K562 (cell line): ENCODE measurements around the gene HSPA14. TPM values are rescaled to one million over a fixed set of nuclear protein-coding genes. Genes with fewer than 3 reads are reported as not detected.

Experiments used
- ATAC-seq: fragments of 200-7000 bp; cut with Tn5 transposase; 3 replicates; pipeline ENCODE4 v1.9.1; 2020; ENCODE audit warnings: moderate library complexity
- BruUV-seq: library from RNA; stranded (reverse); fragments of 400-500 nt; replicated peaks from 2 replicates; lab custom pipeline; 2021; lab: Mats Ljungman, UMichigan
- CTCF ChIA-PET: fragments of 300-600 bp; formaldehyde crosslinking; extraction: SDS; loops from one replicate; lab custom pipeline; 2021; ENCODE audit warnings: low intra/inter-chr PET ratio; lab: Yijun Ruan, JAX
- POLR2A ChIA-PET: fragments of 300-600, 350-650 bp; sonication (Branson Sonifier 250); formaldehyde crosslinking; extraction: SDS; loops from one replicate; lab custom pipeline; 2021; ENCODE audit warnings: antibody characterized with exemption, inconsistent platforms; lab: Yijun Ruan, JAX
- DNase-seq, 4 experiments: peaks; one replicate each; pipeline versions ENCODE4 v3.0.0 to v3.0.0-alpha.2; 2011 to 2018; ENCODE audit warnings: low spot score in 3 of 4, mixed read lengths in 3 of 4; ENCODE audit errors: extremely low read depth in 1 of 4
- FAIRE-seq: peaks from 2 replicates; lab custom pipeline; 2011; peaks lifted over from hg19 to GRCh38; lab: Jason Lieb, UNC
- H2AFZ ChIP-seq: 2 replicates; pipeline ENCODE4 v1.6.0; 2011; ENCODE audit warnings: low read depth, low read length, control low read depth, inconsistent platforms
- H3K27ac ChIP-seq: fragments of 200-600 bp; 3 replicates; pipeline ENCODE4 v1.8.0; 2011; ENCODE audit warnings: low read depth, mild to moderate bottlenecking, control low read depth, inconsistent platforms, low read length, moderate library complexity, mixed read lengths; ENCODE audit errors: extremely low read depth
- H3K27me3 ChIP-seq, 2 experiments: fragments of 300-600 bp in 1 of 2; 2 replicates in 1 of 2; 3 replicates in 1 of 2; pipeline versions ENCODE4 v1.6.0 to v1.8.0; 2011; ENCODE audit warnings: inconsistent platforms in 2 of 2, low read length in 2 of 2, mild to moderate bottlenecking in 1 of 2, mixed read lengths in 1 of 2, moderate library complexity in 1 of 2; ENCODE audit not compliant: control insufficient read depth in 2 of 2, insufficient read depth in 2 of 2
- H3K36me3 ChIP-seq: fragments of 300-600 bp; 3 replicates; pipeline ENCODE4 v1.8.0; 2011; ENCODE audit warnings: mild to moderate bottlenecking, low read length, inconsistent platforms; ENCODE audit not compliant: control insufficient read depth, insufficient read depth
- H3K4me1 ChIP-seq, 2 experiments: fragments of 200-600 bp in 1 of 2; replicated peaks in 1 of 2; 2 replicates in 1 of 2; 3 replicates in 1 of 2; pipeline versions ENCODE4 v1.5.1 to v1.8.0; 2011; ENCODE audit warnings: inconsistent platforms in 2 of 2, low read length in 2 of 2, mild to moderate bottlenecking in 1 of 2, mixed read lengths in 1 of 2, moderate library complexity in 1 of 2; ENCODE audit not compliant: control insufficient read depth in 2 of 2, insufficient read depth in 2 of 2
- H3K4me2 ChIP-seq: 2 replicates; pipeline ENCODE4 v1.6.1; 2011; ENCODE audit warnings: low read length, control low read depth, inconsistent platforms, mixed read lengths; ENCODE audit not compliant: insufficient read depth
- H3K4me3 ChIP-seq: fragments of 200-600 bp; sonication (generic), shearing (Covaris generic); 2 replicates; pipeline ENCODE4 v1.5.1; 2016; ENCODE audit warnings: control low read depth, inconsistent platforms
- H3K79me2 ChIP-seq: fragments of 200-600 bp; 3 replicates; pipeline ENCODE4 v1.8.0; 2011; ENCODE audit warnings: low read length, inconsistent platforms; ENCODE audit not compliant: control insufficient read depth, insufficient read depth
- H3K9ac ChIP-seq, 2 experiments: 2 replicates each; pipeline versions ENCODE4 v1.6.0 to v1.6.1; 2011; ENCODE audit warnings: low read depth in 2 of 2, low read length in 2 of 2, control low read depth in 1 of 2, inconsistent platforms in 1 of 2, mild to moderate bottlenecking in 1 of 2, mixed read lengths in 1 of 2; ENCODE audit not compliant: insufficient read depth in 1 of 2
- H3K9me1 ChIP-seq: one replicate; pipeline ENCODE4 v1.6.0; 2011; ENCODE audit warnings: inconsistent platforms, mild to moderate bottlenecking, low read length, moderate library complexity; ENCODE audit not compliant: control insufficient read depth, insufficient read depth
- H3K9me3 ChIP-seq: replicated peaks from 2 replicates; pipeline ENCODE4 v1.5.1; 2011; ENCODE audit warnings: low read depth, low read length, inconsistent platforms; ENCODE audit not compliant: control insufficient read depth, insufficient read depth
- H4K20me1 ChIP-seq: replicated peaks from 2 replicates; pipeline ENCODE4 v1.6.1; 2011; ENCODE audit warnings: low read length, inconsistent platforms, mixed read lengths; ENCODE audit not compliant: control insufficient read depth, insufficient read depth
- BRD4 ChIP-seq: fragments of 200-600 bp; sonication (generic); IDR thresholded peaks from 2 replicates; pipeline ENCODE4 v1.6.1; 2017; ENCODE audit warnings: inconsistent platforms
- GATAD2B ChIP-seq: fragments of 450-650 bp; IDR thresholded peaks from 2 replicates; pipeline ENCODE4 v1.6.1; 2017; ENCODE audit warnings: mild to moderate bottlenecking, borderline replicate concordance
- LARP7 ChIP-seq: fragments of 450-650 bp; IDR thresholded peaks from 2 replicates; pipeline ENCODE4 v1.6.1; 2016
- NR2C2 ChIP-seq, 2 experiments: fragments of 200-800 bp in 1 of 2; sonication (Bioruptor generic) in 1 of 2; sonication (generic) in 1 of 2; formaldehyde crosslinking in 1 of 2; IDR thresholded peaks; 2 replicates each; pipeline versions ENCODE4 v1.6.1 to v1.8.0; 2016 to 2022; ENCODE audit warnings: mild to moderate bottlenecking in 1 of 2, missing compliant biosample characterization in 1 of 2, missing genetic modification characterization in 1 of 2, missing genetic modification reagents in 1 of 2
- SP1 ChIP-seq: sonication (generic); formaldehyde crosslinking; IDR thresholded peaks from 2 replicates; pipeline ENCODE4 v1.8.1; 2022; ENCODE audit warnings: mild to moderate bottlenecking, missing genetic modification reagents
- STAG1 ChIP-seq: sonication (generic); formaldehyde crosslinking; IDR thresholded peaks from 2 replicates; pipeline ENCODE4 v1.5.0; 2020; ENCODE audit warnings: missing genetic modification reagents, borderline replicate concordance
- TEAD1 ChIP-seq, 2 experiments: fragments of 450-650 bp in 1 of 2; sonication (generic) in 1 of 2; formaldehyde crosslinking; IDR thresholded peaks; 2 replicates each; pipeline versions ENCODE4 v1.4.0 to v1.8.0; 2020 to 2022; ENCODE audit warnings: mild to moderate bottlenecking in 2 of 2, missing genetic modification reagents in 1 of 2
- ZNF644 ChIP-seq: fragments of 200-800 bp; sonication (Bioruptor generic); IDR thresholded peaks from 2 replicates; pipeline ENCODE4 v1.6.1; 2016; ENCODE audit warnings: low read depth, missing genetic modification characterization, missing compliant biosample characterization
- WGBS: fragments of 100-300 bp; shearing (Covaris generic); methylation state at CpG from one replicate; pipeline ENCODE4 v1.1.6; 2016; ENCODE audit warnings: low coverage, mixed read lengths; ENCODE audit not compliant: insufficient coverage; ENCODE audit errors: missing lambda C conversion rate; 5-methylcytosine and 5-hydroxymethylcytosine counted together
- in situ Hi-C: fragments of 300-500 bp; cut with MboI; formaldehyde crosslinking; loops from 4 replicates; pipeline ENCODE4 v1.15.0; 2018; ENCODE audit warnings: inconsistent platforms, mixed read lengths
- intact Hi-C: fragments of 100-400 bp; cut with micrococcal nuclease; formaldehyde crosslinking; loops from 2 replicates; pipeline ENCODE4 v1.14.2; 2022
- polyA plus RNA-seq, 8 experiments: library from polyadenylated mRNA; depleted of rRNA in 4 of 8; stranded (reverse) in 5 of 8; unstranded in 3 of 8; fragments of >200 nt; fragmentation: Nextera tagmentation in 2 of 8; fragmentation: Illumina TruSeq in 1 of 8; extraction: Ambion mirVana in 2 of 8; extraction: Trizol in 1 of 8; gene quantifications; 2 replicates each; pipeline versions ENCODE4 v1.2.1 to v1.2.3, GENCODE V29; 2011 to 2014; ENCODE audit warnings: inconsistent platforms in 1 of 8, missing spikeins in 1 of 8
- total RNA-seq, 7 experiments: library from RNA; depleted of rRNA in 6 of 7; stranded (reverse); fragments of >200 nt in 6 of 7; fragmentation: Illumina TruSeq in 2 of 7; extraction: Trizol in 2 of 7; gene quantifications; 2 replicates each; pipeline versions ENCODE4 v1.2.1 to v1.2.3, GENCODE V29; 2011 to 2021; ENCODE audit warnings: low replicate concordance in 1 of 7
- TF ChIP-seq, protein P1 (sequence below): fragments of 450-650 bp; IDR thresholded peaks from 2 replicates; pipeline ENCODE4 v1.6.1; 2016; ENCODE audit warnings: antibody characterized with exemption
- TF ChIP-seq, protein P2 (sequence below): fragments of 200-600 bp; sonication (generic); IDR thresholded peaks from one replicate; pipeline ENCODE4 v1.6.1; 2012; ENCODE audit warnings: mild to moderate bottlenecking, low read depth, low read length, inconsistent platforms

HSPA14 gene
- total and polyA plus RNA-seq, 9 of the 15 experiments (the other 6 are each of a cell fraction or from before 2014, with no cell fraction given), result 41.9 to 75.0 (median 63.2) TPM

DNA sequence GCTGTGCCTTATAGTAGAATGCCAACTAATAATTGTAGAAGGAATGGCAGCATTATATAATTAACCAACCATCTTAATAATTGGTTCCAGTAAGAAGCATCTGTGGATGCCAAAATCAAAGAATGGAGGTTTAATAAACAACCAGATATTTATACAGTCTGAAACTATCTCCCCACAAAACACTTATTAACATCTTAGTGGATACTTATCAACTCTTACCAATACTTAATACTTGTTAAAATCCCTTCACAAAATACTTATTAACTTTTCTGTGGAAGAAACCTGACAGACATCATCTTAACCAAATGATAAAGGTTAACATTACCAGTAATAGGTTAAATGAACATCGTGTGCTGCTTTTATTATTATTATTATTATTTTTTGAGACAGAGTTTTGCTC lies 34.3 kb upstream of the HSPA14 start:
- POLR2A ChIA-PET, result no interaction called here
- in situ Hi-C loops, result no loop called here
- no peak for TF ChIP-seq TEAD1 (CRISPR knock-in tag; IDR thresholded peaks at IDR 0.05)
- no peak for TF ChIP-seq ZNF644 (tag)
- TF ChIP-seq BRD4, result no peak
- TF ChIP-seq NR2C2 (CRISPR knock-in tag; IDR thresholded peaks at IDR 0.05), result no peak
- no peak for TF ChIP-seq NR2C2 (tag; IDR thresholded peaks at IDR 0.05)
- TF ChIP-seq GATAD2B, result no peak
- no peak for TF ChIP-seq LARP7
- TF ChIP-seq SP1 (CRISPR knock-in tag), result no peak
- no peak for TF ChIP-seq STAG1
- TF ChIP-seq, protein P1, sequence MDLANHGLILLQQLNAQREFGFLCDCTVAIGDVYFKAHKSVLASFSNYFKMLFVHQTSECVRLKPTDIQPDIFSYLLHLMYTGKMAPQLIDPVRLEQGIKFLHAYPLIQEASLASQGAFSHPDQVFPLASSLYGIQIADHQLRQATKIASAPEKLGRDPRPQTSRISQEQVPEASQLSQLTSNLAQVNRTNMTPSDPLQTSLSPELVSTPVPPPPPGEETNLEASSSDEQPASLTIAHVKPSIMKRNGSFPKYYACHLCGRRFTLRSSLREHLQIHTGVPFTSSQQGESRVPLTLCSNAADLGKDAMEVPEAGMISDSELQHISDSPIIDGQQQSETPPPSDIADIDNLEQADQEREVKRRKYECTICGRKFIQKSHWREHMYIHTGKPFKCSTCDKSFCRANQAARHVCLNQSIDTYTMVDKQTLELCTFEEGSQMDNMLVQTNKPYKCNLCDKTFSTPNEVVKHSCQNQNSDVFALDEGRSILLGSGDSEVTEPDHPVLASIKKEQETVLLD, result no peak
- TF ChIP-seq, protein P2, sequence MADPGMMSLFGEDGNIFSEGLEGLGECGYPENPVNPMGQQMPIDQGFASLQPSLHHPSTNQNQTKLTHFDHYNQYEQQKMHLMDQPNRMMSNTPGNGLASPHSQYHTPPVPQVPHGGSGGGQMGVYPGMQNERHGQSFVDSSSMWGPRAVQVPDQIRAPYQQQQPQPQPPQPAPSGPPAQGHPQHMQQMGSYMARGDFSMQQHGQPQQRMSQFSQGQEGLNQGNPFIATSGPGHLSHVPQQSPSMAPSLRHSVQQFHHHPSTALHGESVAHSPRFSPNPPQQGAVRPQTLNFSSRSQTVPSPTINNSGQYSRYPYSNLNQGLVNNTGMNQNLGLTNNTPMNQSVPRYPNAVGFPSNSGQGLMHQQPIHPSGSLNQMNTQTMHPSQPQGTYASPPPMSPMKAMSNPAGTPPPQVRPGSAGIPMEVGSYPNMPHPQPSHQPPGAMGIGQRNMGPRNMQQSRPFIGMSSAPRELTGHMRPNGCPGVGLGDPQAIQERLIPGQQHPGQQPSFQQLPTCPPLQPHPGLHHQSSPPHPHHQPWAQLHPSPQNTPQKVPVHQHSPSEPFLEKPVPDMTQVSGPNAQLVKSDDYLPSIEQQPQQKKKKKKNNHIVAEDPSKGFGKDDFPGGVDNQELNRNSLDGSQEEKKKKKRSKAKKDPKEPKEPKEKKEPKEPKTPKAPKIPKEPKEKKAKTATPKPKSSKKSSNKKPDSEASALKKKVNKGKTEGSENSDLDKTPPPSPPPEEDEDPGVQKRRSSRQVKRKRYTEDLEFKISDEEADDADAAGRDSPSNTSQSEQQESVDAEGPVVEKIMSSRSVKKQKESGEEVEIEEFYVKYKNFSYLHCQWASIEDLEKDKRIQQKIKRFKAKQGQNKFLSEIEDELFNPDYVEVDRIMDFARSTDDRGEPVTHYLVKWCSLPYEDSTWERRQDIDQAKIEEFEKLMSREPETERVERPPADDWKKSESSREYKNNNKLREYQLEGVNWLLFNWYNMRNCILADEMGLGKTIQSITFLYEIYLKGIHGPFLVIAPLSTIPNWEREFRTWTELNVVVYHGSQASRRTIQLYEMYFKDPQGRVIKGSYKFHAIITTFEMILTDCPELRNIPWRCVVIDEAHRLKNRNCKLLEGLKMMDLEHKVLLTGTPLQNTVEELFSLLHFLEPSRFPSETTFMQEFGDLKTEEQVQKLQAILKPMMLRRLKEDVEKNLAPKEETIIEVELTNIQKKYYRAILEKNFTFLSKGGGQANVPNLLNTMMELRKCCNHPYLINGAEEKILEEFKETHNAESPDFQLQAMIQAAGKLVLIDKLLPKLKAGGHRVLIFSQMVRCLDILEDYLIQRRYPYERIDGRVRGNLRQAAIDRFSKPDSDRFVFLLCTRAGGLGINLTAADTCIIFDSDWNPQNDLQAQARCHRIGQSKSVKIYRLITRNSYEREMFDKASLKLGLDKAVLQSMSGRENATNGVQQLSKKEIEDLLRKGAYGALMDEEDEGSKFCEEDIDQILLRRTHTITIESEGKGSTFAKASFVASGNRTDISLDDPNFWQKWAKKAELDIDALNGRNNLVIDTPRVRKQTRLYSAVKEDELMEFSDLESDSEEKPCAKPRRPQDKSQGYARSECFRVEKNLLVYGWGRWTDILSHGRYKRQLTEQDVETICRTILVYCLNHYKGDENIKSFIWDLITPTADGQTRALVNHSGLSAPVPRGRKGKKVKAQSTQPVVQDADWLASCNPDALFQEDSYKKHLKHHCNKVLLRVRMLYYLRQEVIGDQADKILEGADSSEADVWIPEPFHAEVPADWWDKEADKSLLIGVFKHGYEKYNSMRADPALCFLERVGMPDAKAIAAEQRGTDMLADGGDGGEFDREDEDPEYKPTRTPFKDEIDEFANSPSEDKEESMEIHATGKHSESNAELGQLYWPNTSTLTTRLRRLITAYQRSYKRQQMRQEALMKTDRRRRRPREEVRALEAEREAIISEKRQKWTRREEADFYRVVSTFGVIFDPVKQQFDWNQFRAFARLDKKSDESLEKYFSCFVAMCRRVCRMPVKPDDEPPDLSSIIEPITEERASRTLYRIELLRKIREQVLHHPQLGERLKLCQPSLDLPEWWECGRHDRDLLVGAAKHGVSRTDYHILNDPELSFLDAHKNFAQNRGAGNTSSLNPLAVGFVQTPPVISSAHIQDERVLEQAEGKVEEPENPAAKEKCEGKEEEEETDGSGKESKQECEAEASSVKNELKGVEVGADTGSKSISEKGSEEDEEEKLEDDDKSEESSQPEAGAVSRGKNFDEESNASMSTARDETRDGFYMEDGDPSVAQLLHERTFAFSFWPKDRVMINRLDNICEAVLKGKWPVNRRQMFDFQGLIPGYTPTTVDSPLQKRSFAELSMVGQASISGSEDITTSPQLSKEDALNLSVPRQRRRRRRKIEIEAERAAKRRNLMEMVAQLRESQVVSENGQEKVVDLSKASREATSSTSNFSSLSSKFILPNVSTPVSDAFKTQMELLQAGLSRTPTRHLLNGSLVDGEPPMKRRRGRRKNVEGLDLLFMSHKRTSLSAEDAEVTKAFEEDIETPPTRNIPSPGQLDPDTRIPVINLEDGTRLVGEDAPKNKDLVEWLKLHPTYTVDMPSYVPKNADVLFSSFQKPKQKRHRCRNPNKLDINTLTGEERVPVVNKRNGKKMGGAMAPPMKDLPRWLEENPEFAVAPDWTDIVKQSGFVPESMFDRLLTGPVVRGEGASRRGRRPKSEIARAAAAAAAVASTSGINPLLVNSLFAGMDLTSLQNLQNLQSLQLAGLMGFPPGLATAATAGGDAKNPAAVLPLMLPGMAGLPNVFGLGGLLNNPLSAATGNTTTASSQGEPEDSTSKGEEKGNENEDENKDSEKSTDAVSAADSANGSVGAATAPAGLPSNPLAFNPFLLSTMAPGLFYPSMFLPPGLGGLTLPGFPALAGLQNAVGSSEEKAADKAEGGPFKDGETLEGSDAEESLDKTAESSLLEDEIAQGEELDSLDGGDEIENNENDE, result no peak

More for the DNA sequence above, 34.3 kb upstream of the HSPA14 start:
- H4K20me1 ChIP-seq, result no peaks in the 10 kb centered on the region; the same call in 1 of the 2 replicates
- no peak overlapping the region for H3K4me2 ChIP-seq
- CTCF ChIA-PET, result no interaction called here
- H3K9me1 ChIP-seq, result no peaks in the 10 kb centered on the region
- BruUV-seq, result no TSS peak
- no peak for ATAC-seq
- H3K9me3 ChIP-seq, result no peaks in the 10 kb centered on the region
- no peaks in the 10 kb centered on the region for H3K36me3 ChIP-seq
- H3K79me2 ChIP-seq, result no peaks in the 10 kb centered on the region
- no peak overlapping the region for H3K9ac ChIP-seq
- WGBS, result 0% methylated on average over 1 of the region's 1 CpG
- intact Hi-C loops, result no loop called here
- H3K4me1 ChIP-seq, result no peaks in the 10 kb centered on the region
- no peak overlapping the region for H3K4me3 ChIP-seq
- DNase-seq, result no peak
- H3K27ac ChIP-seq, result no peak overlapping the region
- no peak for FAIRE-seq
- H3K27me3 ChIP-seq, result peaks cover 3 to 11% of the 10 kb centered on the region in 2 experiments; a peak in 3 of 5 replicates
- no peak overlapping the region for H2AFZ ChIP-seq
